Fibroblast of mammary gland (primary cell): Measurements from ENCODE around the gene NMBR.

Source experiments
- DNase-seq: peaks from one replicate; pipeline ENCODE4 v3.0.0-alpha.2; 2010; ENCODE audit warnings: low read depth
- H3K4me3 ChIP-seq: 2 replicates; pipeline ENCODE4 v1.5.1; 2011; ENCODE audit warnings: low read depth, mild to moderate bottlenecking, low read length, moderate library complexity; ENCODE audit not compliant: control insufficient read depth
- TF ChIP-seq, protein P1 (sequence below): conservative IDR thresholded peaks from 2 replicates; pipeline ENCODE4 v1.5.1; 2011; ENCODE audit warnings: low read depth, low read length, inconsistent platforms; ENCODE audit not compliant: control insufficient read depth, insufficient read depth

Gene NMBR

DNA sequence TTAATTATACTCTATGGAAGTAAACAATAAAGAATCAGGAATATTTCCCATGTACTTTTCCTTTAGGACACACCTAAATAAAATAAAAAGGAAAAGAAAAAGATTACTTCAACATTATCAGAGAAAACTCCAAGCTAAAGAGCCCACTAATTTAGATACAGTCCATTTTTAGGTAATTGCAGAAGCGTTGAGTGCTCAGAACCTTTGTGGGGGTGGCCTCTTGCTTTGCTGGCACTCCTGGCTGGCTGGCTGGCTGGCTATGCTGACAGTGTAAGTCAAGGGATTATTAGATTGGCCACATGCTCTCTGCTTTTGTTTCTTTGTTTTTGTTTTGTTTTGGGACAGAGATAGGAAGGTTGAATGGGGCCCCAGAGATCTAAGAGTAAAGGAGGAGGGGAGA is 14.3 kb downstream of the NMBR start, which contains the start of gene GJE1:
TSS of gene GJE1 (plus strand) at position 301 of the 400 bp plus-strand sequence. CDS start 234 bp downstream, outside the sequence.
- DNase-seq: no peak
- no peak within 1 kb of the TSS for H3K4me3 ChIP-seq
- TF ChIP-seq, protein P1, sequence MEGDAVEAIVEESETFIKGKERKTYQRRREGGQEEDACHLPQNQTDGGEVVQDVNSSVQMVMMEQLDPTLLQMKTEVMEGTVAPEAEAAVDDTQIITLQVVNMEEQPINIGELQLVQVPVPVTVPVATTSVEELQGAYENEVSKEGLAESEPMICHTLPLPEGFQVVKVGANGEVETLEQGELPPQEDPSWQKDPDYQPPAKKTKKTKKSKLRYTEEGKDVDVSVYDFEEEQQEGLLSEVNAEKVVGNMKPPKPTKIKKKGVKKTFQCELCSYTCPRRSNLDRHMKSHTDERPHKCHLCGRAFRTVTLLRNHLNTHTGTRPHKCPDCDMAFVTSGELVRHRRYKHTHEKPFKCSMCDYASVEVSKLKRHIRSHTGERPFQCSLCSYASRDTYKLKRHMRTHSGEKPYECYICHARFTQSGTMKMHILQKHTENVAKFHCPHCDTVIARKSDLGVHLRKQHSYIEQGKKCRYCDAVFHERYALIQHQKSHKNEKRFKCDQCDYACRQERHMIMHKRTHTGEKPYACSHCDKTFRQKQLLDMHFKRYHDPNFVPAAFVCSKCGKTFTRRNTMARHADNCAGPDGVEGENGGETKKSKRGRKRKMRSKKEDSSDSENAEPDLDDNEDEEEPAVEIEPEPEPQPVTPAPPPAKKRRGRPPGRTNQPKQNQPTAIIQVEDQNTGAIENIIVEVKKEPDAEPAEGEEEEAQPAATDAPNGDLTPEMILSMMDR: no peak

DNA sequence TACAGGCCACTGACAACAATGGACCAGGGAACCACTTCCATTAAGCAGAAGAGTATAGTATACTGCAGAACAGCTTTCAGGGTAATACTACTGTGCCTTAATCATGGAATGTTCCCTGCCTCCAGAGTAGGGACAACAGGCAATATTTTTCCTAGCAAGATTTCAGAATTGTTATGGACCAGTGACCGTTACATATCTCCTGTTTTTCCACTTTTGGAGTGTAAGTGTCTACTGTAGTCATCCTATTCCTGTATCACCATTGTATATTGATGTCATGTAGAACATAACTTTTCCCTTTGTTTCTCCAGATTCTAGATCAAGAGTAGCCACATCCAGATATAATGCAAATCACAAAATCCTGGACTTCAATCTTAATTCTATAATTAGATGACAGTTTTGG is 16.1 kb downstream of the NMBR start:
- H3K4me3 ChIP-seq: no peak overlapping the region
- TF ChIP-seq, protein P1: no peak
- no peak for DNase-seq

DNA sequence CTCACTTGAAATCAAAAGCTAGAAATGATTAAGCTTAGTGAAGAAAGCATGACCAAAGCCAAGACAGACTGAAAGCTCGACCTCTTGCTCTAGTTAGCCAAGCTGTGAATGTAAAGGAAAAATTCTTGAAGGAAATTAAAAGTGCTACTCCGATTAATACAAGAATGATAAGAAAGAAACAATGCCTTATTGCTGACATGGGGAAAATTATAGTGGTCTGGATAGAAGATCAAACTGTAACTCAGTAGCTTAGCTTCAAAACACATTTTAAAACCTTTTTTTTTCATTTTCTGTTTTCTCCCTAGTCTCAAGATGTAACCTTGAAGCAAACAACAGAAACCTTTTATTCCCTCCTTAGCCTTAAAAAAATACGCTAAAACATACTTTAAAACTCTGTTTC is 25.6 kb downstream of the NMBR start:
- no peak overlapping the region for H3K4me3 ChIP-seq
- no peak for DNase-seq
- TF ChIP-seq, protein P1: no peak

DNA sequence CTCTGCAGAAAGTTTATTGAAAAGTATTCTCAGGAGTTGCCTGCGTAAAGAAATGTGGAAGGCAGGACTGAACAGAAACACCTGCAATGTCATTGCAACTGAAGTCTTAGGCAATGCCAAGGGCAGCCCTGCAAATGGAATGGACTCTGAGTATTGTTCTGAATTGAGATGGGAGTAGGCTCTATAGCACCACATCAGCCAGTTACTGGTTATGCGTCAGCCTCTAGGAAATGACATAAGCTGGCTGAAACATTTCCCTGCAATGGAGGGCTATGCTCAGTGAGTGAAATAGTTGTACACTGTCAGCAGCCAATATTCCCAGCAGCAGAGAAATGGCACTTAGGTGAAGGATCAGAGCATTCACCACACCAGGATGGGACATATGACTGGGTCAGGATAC is 28.0 kb downstream of the NMBR start:
- TF ChIP-seq, protein P1: no peak
- DNase-seq: peak; percentile 8
- H3K4me3 ChIP-seq: no peak overlapping the region

DNA sequence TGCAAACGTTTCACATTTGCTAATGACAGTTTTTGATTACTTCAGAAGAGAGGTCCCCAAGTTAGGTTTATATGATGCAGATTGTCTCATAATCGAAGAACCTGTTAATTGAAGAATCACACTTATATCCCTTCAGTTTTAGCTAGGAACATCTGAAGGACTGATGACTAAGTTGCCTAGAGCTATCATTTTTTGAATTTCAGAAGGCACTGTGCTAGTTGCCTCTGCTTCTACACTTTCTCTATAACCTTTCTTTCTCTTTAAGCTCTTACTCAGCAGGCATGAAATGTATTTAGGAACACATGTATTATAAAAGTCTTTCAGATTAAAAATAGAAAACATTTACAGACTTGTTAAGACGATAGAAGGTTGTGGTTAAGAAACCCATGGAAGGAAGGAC is 28.6 kb downstream of the NMBR start:
- no peak for DNase-seq

DNA sequence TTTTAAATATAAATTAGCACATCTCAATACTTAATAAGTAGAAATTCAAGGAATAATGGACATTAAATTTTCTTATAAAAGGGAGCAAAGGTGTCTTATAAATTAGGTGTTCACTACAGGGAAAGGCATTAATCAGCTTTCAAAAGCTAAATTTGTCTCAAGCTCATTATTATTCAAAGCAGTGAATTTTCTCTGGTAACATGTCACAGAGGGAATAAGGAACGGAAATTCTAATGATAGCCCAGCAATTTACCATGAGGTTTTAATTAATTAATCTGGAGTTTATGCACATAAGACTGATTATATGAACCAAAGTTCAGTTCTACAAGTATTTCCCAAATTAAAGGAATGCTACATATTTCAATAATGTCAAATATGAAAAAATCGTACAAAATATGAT is 29.6 kb downstream of the NMBR start:
- DNase-seq: no peak
- TF ChIP-seq, protein P1: no peak
- H3K4me3 ChIP-seq: no peak overlapping the region

More for the DNA sequence above, 28.6 kb downstream of the NMBR start:
- TF ChIP-seq, protein P1: no peak
- H3K4me3 ChIP-seq: no peak overlapping the region
